NCI-H146 treated with DMSO at 0.1 percent for 48 hours (cell line): ENCODE results near the gene CCDC93.
A peak's percentile ranks its signal among the peaks of the same experiment; 100 is the strongest.
"Not testable (repeated sequence)": the region's sequence is repeated elsewhere in the genome, so short reads cannot be mapped to it uniquely, and the experiment has no call there.

Source experiments
- DNase-seq: peaks from one replicate; lab custom pipeline; 2025; ENCODE audit not compliant: unreplicated experiment; lab: John Stamatoyannopoulos, UW

CCDC93 gene

GRCh38 chr2:118046634-118047210 is 32.9 kb upstream of the CCDC93 start:
- DNase-seq = peak; percentile 30

- DNase-seq = no peak
Observed at GRCh38 chr2:118045286-118045685, 31.4 kb upstream of the CCDC93 start.

GRCh38 chr2:118044854-118045253 is 31.0 kb upstream of the CCDC93 start:
- no peak for DNase-seq

GRCh38 chr2:118044103-118044716 is 30.3 kb upstream of the CCDC93 start:
- no peak for DNase-seq

GRCh38 chr2:118040891-118041290 is 27.0 kb upstream of the CCDC93 start:
- DNase-seq = no peak

GRCh38 chr2:118032169-118033013 is 18.5 kb upstream of the CCDC93 start:
- DNase-seq = no peak

- no peak for DNase-seq
Observed at GRCh38 chr2:118031566-118031965, 17.7 kb upstream of the CCDC93 start.

- no peak for DNase-seq
Observed at GRCh38 chr2:118029025-118029424, 15.2 kb upstream of the CCDC93 start.

GRCh38 chr2:118021356-118021755 is 7.5 kb upstream of the CCDC93 start:
- no peak for DNase-seq

GRCh38 chr2:118019821-118020220 is 6.0 kb upstream of the CCDC93 start:
- no peak for DNase-seq

GRCh38 chr2:118016911-118017310 is 3.0 kb upstream of the CCDC93 start:
- DNase-seq = no peak

- DNase-seq = not testable (repeated sequence)
Observed at GRCh38 chr2:118015761-118016160, 1.9 kb upstream of the CCDC93 start.

GRCh38 chr2:118014492-118014824 is 588 bp upstream of the CCDC93 start:
- DNase-seq = peak; percentile 29

GRCh38 chr2:118013221-118013723 is 598 bp downstream of the CCDC93 start:
- DNase-seq = no peak

GRCh38 chr2:118012778-118013177 is 1.1 kb downstream of the CCDC93 start:
- no peak for DNase-seq

- DNase-seq = no peak
Observed at GRCh38 chr2:118010473-118010872, 3.4 kb downstream of the CCDC93 start.

GRCh38 chr2:118006861-118007260 is 7.0 kb downstream of the CCDC93 start:
- no peak for DNase-seq

- no peak for DNase-seq
Observed at GRCh38 chr2:118006326-118006725, 7.5 kb downstream of the CCDC93 start.

- DNase-seq = peak; percentile 64
Observed at GRCh38 chr2:118003396-118003824, 10.5 kb downstream of the CCDC93 start.

- DNase-seq = no peak
Observed at GRCh38 chr2:118000041-118000440, 13.8 kb downstream of the CCDC93 start.

GRCh38 chr2:117997872-117998454 is 15.9 kb downstream of the CCDC93 start:
- DNase-seq = no peak

- DNase-seq = no peak
Observed at GRCh38 chr2:117996525-117996924, 17.3 kb downstream of the CCDC93 start.
